GM23338 (cell line): ENCODE results near the gene NEK4.

ENCODE experiments used
- CREB1 ChIP-seq: fragments of 250-450 bp; sonication (Bioruptor Pico); IDR thresholded peaks from 2 replicates; pipeline ENCODE4 v1.5.0; 2020; ENCODE audit warnings: low read depth, mild to moderate bottlenecking, moderate library complexity
- CTCF ChIP-seq, 2 experiments: fragments of 200-600 bp in 1 of 2; sonication (generic) in 1 of 2; conservative IDR thresholded peaks; 2 replicates each; pipeline versions ENCODE4 v1.5.1 to v1.6.1; 2016 to 2017; ENCODE audit warnings: antibody characterized with exemption in 2 of 2, low read depth in 2 of 2, mild to moderate bottlenecking in 2 of 2, moderate library complexity in 1 of 2
- ETS1 ChIP-seq: IDR thresholded peaks from 2 replicates; pipeline ENCODE4 v1.6.1; 2016; ENCODE audit warnings: antibody characterized with exemption
- EZH2 ChIP-seq: fragments of 200-600 bp; sonication (generic); IDR thresholded peaks from one replicate; pipeline ENCODE4 v1.8.0; 2017; ENCODE audit warnings: antibody characterized with exemption, mild to moderate bottlenecking, low read depth; ENCODE audit not compliant: unreplicated experiment
- EZH2phosphoT487 ChIP-seq: fragments of 200-600 bp; sonication (generic); IDR thresholded peaks from one replicate; pipeline ENCODE4 v1.8.1; 2018; ENCODE audit warnings: antibody characterized with exemption; ENCODE audit not compliant: unreplicated experiment
- JUNB ChIP-seq: IDR thresholded peaks from one replicate; pipeline ENCODE4 v1.6.1; 2016; ENCODE audit warnings: antibody characterized with exemption; ENCODE audit not compliant: unreplicated experiment
- NANOG ChIP-seq: IDR thresholded peaks from 2 replicates; pipeline ENCODE4 v1.6.1; 2016; ENCODE audit warnings: antibody characterized with exemption, borderline replicate concordance
- POLR2AphosphoS5 ChIP-seq: IDR thresholded peaks from 2 replicates; pipeline ENCODE4 v1.6.1; 2016; ENCODE audit warnings: antibody characterized with exemption, low read depth
- REST ChIP-seq: IDR thresholded peaks from one replicate; pipeline ENCODE4 v1.6.1; 2018; ENCODE audit warnings: antibody characterized with exemption; ENCODE audit not compliant: unreplicated experiment
- STAT1 ChIP-seq: IDR thresholded peaks from one replicate; pipeline ENCODE4 v1.6.1; 2016; ENCODE audit warnings: antibody characterized with exemption; ENCODE audit not compliant: unreplicated experiment
- ZNF331 ChIP-seq: fragments of 250-450 bp; sonication (Bioruptor Pico); IDR thresholded peaks from 2 replicates; pipeline ENCODE4 v1.5.0; 2020; ENCODE audit warnings: low read depth, mild to moderate bottlenecking, moderate library complexity
- ZNF462 ChIP-seq: fragments of 250-450 bp; sonication (Bioruptor Pico); IDR thresholded peaks from 2 replicates; pipeline ENCODE4 v1.5.0; 2020; ENCODE audit warnings: mild to moderate bottlenecking, moderate library complexity

GRCh38 chr3:52798978-52799476 is 28.3 kb upstream of the NEK4 start:
- TF ChIP-seq POLR2AphosphoS5 (no peak), CTCF (conservative IDR thresholded peaks at IDR 0.05; ENCODE audit: low read depth in 2 of 2) (peak; percentile 77 to 84), EZH2 (no peak), REST (no peak), JUNB (no peak), EZH2phosphoT487 (no peak), ZNF331 (no peak), ZNF462 (CRISPR knock-in tag) (no peak), NANOG (no peak), STAT1 (no peak), ETS1 (no peak), CREB1 (CRISPR knock-in tag) (no peak)
